ENCODE data around the gene SUB1. TPM values are rescaled to one million over a fixed set of nuclear protein-coding genes. Genes with fewer than 3 reads are reported as not detected.

Gene SUB1
- polyA plus RNA-seq (2012; ENCODE audit: insufficient read length, low read depth), result 163 TPM

DNA sequence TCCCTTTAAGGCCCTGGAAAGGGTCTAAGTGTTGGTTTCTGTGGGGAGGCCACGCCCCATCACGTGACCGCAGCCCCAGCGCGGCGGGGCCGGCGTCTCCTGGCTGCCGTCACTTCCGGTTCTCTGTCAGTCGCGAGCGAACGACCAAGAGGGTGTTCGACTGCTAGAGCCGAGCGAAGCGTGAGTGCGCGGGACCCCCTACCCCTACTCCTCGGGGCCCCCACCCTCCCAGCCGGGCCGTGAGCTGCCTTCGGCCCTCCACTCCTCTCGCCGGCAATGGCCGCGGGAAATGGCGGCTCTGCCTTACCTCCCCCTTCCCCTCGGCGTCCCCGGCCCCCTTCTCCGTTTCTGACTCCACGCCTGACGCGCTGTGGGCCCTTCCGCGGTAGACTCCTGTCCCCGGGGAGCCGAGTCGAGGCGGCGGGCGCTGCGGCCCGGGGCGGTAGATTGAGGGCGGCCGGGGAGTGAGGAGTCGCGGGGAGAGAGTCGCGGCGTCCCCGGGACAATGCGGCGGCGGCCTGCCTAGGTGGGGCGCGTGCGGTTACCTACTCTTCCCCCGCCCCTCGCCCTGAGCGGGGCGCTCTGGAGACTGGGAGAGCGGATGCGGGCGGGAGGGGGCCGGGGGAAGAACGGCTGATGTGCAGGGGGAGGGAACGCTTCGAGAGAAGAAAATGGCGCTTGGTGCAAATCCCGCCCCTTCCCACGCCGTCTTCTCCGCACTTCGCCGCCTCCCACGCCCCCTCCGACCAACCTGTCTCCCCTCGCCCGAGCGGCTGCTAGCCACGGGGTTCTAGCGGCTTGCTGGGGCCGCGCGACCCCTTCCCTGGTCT is at the start of gene SUB1:
Gene SUB1, plus strand, starts transcription at position 112 of the 830 bp plus-strand sequence. CDS start 2,956 bp downstream, outside the sequence.
- TF ChIP-seq TAF1 (IDR thresholded peaks at IDR 0.05; ENCODE audit: borderline replicate concordance, insufficient read depth, low read length), result peak; percentile 99
- TF ChIP-seq POLR2AphosphoS5 (IDR thresholded peaks at IDR 0.05; ENCODE audit: low read depth, low read length), result peak; percentile 89
- TF ChIP-seq, protein P1, sequence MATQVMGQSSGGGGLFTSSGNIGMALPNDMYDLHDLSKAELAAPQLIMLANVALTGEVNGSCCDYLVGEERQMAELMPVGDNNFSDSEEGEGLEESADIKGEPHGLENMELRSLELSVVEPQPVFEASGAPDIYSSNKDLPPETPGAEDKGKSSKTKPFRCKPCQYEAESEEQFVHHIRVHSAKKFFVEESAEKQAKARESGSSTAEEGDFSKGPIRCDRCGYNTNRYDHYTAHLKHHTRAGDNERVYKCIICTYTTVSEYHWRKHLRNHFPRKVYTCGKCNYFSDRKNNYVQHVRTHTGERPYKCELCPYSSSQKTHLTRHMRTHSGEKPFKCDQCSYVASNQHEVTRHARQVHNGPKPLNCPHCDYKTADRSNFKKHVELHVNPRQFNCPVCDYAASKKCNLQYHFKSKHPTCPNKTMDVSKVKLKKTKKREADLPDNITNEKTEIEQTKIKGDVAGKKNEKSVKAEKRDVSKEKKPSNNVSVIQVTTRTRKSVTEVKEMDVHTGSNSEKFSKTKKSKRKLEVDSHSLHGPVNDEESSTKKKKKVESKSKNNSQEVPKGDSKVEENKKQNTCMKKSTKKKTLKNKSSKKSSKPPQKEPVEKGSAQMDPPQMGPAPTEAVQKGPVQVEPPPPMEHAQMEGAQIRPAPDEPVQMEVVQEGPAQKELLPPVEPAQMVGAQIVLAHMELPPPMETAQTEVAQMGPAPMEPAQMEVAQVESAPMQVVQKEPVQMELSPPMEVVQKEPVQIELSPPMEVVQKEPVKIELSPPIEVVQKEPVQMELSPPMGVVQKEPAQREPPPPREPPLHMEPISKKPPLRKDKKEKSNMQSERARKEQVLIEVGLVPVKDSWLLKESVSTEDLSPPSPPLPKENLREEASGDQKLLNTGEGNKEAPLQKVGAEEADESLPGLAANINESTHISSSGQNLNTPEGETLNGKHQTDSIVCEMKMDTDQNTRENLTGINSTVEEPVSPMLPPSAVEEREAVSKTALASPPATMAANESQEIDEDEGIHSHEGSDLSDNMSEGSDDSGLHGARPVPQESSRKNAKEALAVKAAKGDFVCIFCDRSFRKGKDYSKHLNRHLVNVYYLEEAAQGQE (IDR thresholded peaks at IDR 0.05; ENCODE audit: insufficient read depth in 1 of 2, low read depth in 2 of 2, low read length in 2 of 2), result peak; percentile 57 to 63; a peak in 3 of 4 replicates
- peak; percentile 94 for TF ChIP-seq FOXP2 (optimal IDR thresholded peaks at IDR 0.05; ENCODE audit: borderline replicate concordance, extremely low read depth, extremely low read length, insufficient read depth)
- TF ChIP-seq SIN3A (IDR thresholded peaks at IDR 0.05; ENCODE audit: borderline replicate concordance, insufficient read depth, low read length), result peak; percentile 75; the same call in 1 of the 2 replicates

DNA sequence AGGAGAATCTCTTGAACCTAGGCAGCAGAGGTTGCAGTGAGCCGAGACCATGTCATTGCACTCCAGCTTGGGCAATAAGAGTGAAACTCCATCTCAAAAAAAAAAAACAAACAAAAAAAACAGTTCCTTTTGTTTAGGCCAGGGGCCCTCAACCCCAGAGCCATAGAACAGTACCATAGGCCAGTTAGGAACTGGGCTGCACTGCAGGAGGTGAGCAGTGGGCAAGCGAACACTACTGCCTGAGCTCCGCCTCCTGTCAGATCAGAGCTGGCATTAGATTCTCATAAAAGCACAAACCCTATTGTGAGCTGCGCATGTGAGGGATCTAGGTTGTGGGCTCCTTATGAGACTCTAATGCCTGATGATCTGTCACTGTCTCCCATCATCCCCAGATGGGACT is 49.1 kb upstream of the SUB1 start:
- no peak for TF ChIP-seq SIN3A (IDR thresholded peaks at IDR 0.05; ENCODE audit: borderline replicate concordance, insufficient read depth, low read length)
- TF ChIP-seq FOXP2 (optimal IDR thresholded peaks at IDR 0.05; ENCODE audit: borderline replicate concordance, extremely low read depth, extremely low read length, insufficient read depth), result no peak
- no peak for TF ChIP-seq TAF1 (IDR thresholded peaks at IDR 0.05; ENCODE audit: borderline replicate concordance, insufficient read depth, low read length)
- TF ChIP-seq, protein P1 (IDR thresholded peaks at IDR 0.05; ENCODE audit: insufficient read depth in 1 of 2, low read depth in 2 of 2, low read length in 2 of 2), result no peak
- TF ChIP-seq POLR2AphosphoS5 (IDR thresholded peaks at IDR 0.05; ENCODE audit: low read depth, low read length), result no peak; the same call in 1 of the 2 replicates

DNA sequence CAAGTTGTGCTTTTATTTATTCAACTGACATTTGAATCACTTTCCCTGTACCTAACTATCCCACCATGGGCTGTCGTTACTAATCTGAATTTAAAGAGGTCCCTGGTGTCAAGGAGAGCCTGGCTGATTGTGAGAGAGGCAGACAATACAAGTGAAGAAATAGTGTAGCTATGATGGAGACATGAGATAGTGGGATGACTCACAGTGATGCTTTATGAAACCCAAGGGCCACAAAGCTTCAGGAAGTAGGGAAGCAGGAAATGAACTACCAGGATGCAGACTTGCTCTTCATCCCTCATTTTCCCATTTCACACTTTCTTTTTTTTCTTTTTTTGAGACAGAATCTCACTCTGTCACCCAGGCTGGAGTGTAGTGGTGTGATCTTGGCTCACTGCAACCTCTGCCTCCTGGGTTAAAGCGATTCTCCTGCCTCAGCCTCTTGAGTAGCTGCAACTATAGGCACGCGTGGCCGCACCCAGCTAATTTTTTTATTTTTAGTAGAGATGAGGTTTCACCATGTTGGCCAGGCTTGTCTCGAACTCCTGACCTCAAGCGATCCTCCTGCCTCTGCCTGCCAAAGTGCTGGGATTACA is 47.8 kb upstream of the SUB1 start:
- TF ChIP-seq, protein P1 (IDR thresholded peaks at IDR 0.05; ENCODE audit: insufficient read depth in 1 of 2, low read depth in 2 of 2, low read length in 2 of 2), result peak in 1 of 2 experiments; percentile 75; a peak in 2 of 4 replicates
- peak; percentile 71; the same call in 1 of the 2 replicates for TF ChIP-seq TAF1 (IDR thresholded peaks at IDR 0.05; ENCODE audit: borderline replicate concordance, insufficient read depth, low read length)
- peak; percentile 86; the same call in 1 of the 2 replicates for TF ChIP-seq SIN3A (IDR thresholded peaks at IDR 0.05; ENCODE audit: borderline replicate concordance, insufficient read depth, low read length)
- peak; percentile 54 for TF ChIP-seq POLR2AphosphoS5 (IDR thresholded peaks at IDR 0.05; ENCODE audit: low read depth, low read length)

DNA sequence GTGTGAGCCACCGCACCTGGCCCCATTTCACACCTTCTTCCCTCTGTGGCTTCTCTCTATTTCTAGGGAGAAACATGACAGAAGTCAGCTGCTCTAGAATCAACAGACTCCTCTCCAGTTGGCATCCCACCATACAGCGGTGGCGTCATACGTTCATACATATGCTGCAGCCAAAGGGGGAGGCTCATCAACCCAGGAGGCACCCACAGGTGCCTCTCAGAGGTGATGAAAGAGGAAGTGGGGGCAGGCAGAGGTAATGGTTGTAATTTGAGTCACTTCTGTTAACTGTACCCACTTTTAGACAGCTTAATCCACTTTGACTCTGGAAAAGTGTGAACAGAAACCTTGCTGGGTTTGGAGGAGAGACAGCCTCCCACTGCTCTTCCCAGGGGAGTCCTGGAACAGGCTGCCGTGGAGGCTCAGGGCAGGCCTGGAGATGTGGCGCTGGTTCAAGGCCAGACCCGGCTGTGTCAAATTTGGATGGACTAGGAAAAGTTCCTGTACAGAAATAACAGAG is 47.3 kb upstream of the SUB1 start:
- TF ChIP-seq POLR2AphosphoS5 (IDR thresholded peaks at IDR 0.05; ENCODE audit: low read depth, low read length), result no peak
- no peak for TF ChIP-seq TAF1 (IDR thresholded peaks at IDR 0.05; ENCODE audit: borderline replicate concordance, insufficient read depth, low read length)
- TF ChIP-seq FOXP2 (optimal IDR thresholded peaks at IDR 0.05; ENCODE audit: borderline replicate concordance, extremely low read depth, extremely low read length, insufficient read depth), result no peak
- TF ChIP-seq SIN3A (IDR thresholded peaks at IDR 0.05; ENCODE audit: borderline replicate concordance, insufficient read depth, low read length), result no peak
- TF ChIP-seq, protein P1 (IDR thresholded peaks at IDR 0.05; ENCODE audit: insufficient read depth in 1 of 2, low read depth in 2 of 2, low read length in 2 of 2), result no peak
